GM21447 (cell line): Measurements from ENCODE around the gene TSPEAR.
"Not testable (repeated sequence)": the region's sequence is repeated elsewhere in the genome, so short reads cannot be mapped to it uniquely, and the experiment has no call there.

Experiments used
- ATAC-seq: cut with Tn5 transposase; IDR thresholded peaks from one replicate; pipeline ENCODE4 v1.9.1; 2021; ENCODE audit not compliant: unreplicated experiment

The TSPEAR gene

GRCh38 chr21:44636209-44637017 lies 75.0 kb downstream of the TSPEAR start:
- no peak for ATAC-seq

GRCh38 chr21:44632067-44632466 lies 79.3 kb downstream of the TSPEAR start:
- no peak for ATAC-seq

GRCh38 chr21:44630440-44630839 lies 80.9 kb downstream of the TSPEAR start:
- no peak for ATAC-seq

- ATAC-seq: no peak
Observed at GRCh38 chr21:44628707-44629391, 82.5 kb downstream of the TSPEAR start.

GRCh38 chr21:44627831-44628233 lies 83.5 kb downstream of the TSPEAR start:
- not testable (repeated sequence) for ATAC-seq

GRCh38 chr21:44627181-44627822 lies 84.1 kb downstream of the TSPEAR start:
- ATAC-seq: not testable (repeated sequence)

GRCh38 chr21:44626673-44627143 lies 84.7 kb downstream of the TSPEAR start, which contains the start of gene KRTAP10-9:
Gene KRTAP10-9, plus strand, starts transcription at chr21:44627093. Its CDS starts 79 bp downstream, at chr21:44627172.
- no peak for ATAC-seq

- ATAC-seq: no peak
Observed at GRCh38 chr21:44626262-44626661, 85.1 kb downstream of the TSPEAR start.

- no peak for ATAC-seq
Observed at GRCh38 chr21:44625756-44626155, 85.6 kb downstream of the TSPEAR start.

GRCh38 chr21:44623575-44623974 lies 87.8 kb downstream of the TSPEAR start:
- ATAC-seq: no peak

- ATAC-seq: no peak
Observed at GRCh38 chr21:44619886-44620285, 91.5 kb downstream of the TSPEAR start.

- no peak for ATAC-seq
Observed at GRCh38 chr21:44618909-44619308, 92.5 kb downstream of the TSPEAR start.

- ATAC-seq: no peak
Observed at GRCh38 chr21:44618504-44618903, 92.9 kb downstream of the TSPEAR start.

- ATAC-seq: no peak
Observed at GRCh38 chr21:44617071-44617501, 94.3 kb downstream of the TSPEAR start.

- ATAC-seq: no peak
Observed at GRCh38 chr21:44616591-44616926, 94.8 kb downstream of the TSPEAR start.

- ATAC-seq: no peak
Observed at GRCh38 chr21:44615911-44616590, 95.3 kb downstream of the TSPEAR start.

GRCh38 chr21:44615466-44615865 lies 95.9 kb downstream of the TSPEAR start:
- ATAC-seq: no peak

GRCh38 chr21:44614961-44615391 lies 96.4 kb downstream of the TSPEAR start:
- ATAC-seq: no peak

- no peak for ATAC-seq
Observed at GRCh38 chr21:44614161-44614631, 97.2 kb downstream of the TSPEAR start.

- no peak for ATAC-seq
Observed at GRCh38 chr21:44613386-44614155, 97.8 kb downstream of the TSPEAR start.
